Ishikawa (cell line): ENCODE results near the gene CATSPER3.

Experiments used
- CEBPB ChIP-seq: IDR thresholded peaks from 2 replicates; pipeline ENCODE4 v1.6.1; 2012
- EGR1 ChIP-seq: IDR thresholded peaks from 2 replicates; pipeline ENCODE4 v1.6.1; 2012
- EP300 ChIP-seq: IDR thresholded peaks from 2 replicates; pipeline ENCODE4 v1.6.1; 2012; ENCODE audit warnings: borderline replicate concordance
- FOXM1 ChIP-seq: IDR thresholded peaks from 2 replicates; pipeline ENCODE4 v1.6.1; 2012; ENCODE audit warnings: low read depth, borderline replicate concordance
- RAD21 ChIP-seq: IDR thresholded peaks from 2 replicates; pipeline ENCODE4 v1.6.1; 2012; ENCODE audit warnings: low read depth
- TAF1 ChIP-seq: IDR thresholded peaks from 2 replicates; pipeline ENCODE4 v1.6.1; 2012; ENCODE audit warnings: low read depth, mild to moderate bottlenecking
- TF ChIP-seq, protein P1 (sequence below): IDR thresholded peaks from 2 replicates; pipeline ENCODE4 v1.6.1; 2012

DNA sequence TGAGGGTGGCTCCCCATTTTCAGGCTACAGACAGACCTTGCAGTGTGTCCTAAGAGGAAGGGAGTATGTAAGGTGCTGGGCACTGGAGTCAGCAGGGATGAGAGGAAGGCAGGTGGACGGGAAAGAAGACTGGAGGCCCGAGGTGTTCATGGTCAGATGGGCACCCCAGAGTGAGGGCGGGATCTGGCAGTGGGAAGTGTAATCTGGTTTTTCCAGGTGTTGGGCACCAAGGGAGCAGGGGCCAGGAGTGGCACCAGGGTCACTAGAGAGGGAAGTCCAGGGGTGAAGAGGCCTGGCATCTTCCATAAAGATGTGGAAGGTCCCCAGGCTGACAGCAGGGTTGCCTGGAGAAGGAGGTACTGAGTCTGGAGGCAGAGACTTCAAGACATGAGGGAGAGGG lies 36.7 kb downstream of the CATSPER3 start:
- no peak for TF ChIP-seq RAD21
- no peak for TF ChIP-seq EGR1
- no peak for TF ChIP-seq TAF1
- TF ChIP-seq, protein P1, sequence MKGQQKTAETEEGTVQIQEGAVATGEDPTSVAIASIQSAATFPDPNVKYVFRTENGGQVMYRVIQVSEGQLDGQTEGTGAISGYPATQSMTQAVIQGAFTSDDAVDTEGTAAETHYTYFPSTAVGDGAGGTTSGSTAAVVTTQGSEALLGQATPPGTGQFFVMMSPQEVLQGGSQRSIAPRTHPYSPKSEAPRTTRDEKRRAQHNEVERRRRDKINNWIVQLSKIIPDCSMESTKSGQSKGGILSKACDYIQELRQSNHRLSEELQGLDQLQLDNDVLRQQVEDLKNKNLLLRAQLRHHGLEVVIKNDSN = no peak
- no peak for TF ChIP-seq CEBPB
- TF ChIP-seq FOXM1 = no peak
- TF ChIP-seq EP300 = no peak
